ENCODE measurements around the gene ACTN4.
"Not testable (repeated sequence)": the region's sequence is repeated elsewhere in the genome, so short reads cannot be mapped to it uniquely, and the experiment has no call there.

ACTN4 gene

DNA sequence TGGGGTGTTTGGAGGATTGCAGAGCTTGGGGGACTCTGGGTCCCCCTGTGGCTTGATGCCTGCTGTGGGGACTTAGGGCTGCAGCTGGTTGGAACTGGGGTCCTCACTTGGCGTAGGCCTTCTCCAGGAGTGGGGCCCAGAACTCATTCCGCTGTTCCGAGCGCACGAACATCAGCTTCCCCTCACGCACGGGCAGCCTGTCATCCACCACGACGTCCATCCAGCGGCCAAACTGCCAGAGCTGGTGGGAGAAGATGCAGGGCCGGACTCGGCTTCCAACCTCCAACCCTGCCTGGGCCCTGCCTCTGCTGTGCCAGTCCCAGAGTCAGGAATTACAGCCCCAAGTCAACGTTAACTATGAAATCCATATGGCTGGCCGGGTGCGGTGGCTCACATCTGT lies 94.2 kb downstream of the ACTN4 start:
- no peak for DNase-seq

DNA sequence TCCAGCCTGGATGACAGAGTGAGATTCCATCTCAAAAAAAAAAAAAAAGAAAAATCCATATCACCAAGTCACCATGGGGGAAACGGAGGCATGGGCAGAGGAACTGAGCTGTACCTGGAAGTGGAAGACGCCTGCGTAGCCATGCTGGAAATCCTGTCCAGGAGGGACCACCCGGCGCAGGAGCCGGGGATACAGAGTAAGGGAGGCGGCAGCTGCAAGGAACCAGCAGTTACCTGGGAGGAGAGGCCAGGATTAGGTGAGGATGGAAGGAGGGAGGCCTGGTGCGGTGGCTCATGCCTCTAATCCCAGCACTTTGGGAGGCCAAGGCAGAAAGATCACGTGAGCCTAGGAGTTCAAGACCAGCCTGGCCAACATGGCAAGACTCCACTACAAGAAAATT lies 94.8 kb downstream of the ACTN4 start:
- no peak for DNase-seq

- DNase-seq: no peak
Measured at GRCh38 chr19:38742906-38743305, 95.5 kb downstream of the ACTN4 start.

GRCh38 chr19:38743394-38744297 lies 96.2 kb downstream of the ACTN4 start:
- no peak for DNase-seq

DNA sequence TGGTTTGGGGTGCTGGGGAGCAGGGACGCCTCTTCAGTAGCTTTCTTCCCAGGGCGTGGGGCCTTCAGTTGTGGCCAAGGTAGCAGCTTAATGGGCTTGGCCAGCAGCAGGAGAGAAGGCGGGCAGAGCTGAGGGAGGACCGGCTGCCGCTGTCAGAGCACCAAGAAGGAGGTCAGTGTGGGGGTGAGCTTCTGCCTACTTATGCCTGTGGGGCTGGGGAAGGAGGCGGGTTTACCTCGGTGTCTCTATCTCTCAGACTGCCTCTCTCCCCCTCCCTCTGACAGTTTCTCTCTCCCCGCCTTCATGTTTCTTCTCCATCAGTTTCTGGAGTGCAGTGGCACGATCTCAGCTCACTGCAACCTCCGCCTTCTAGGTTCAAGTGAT lies 96.8 kb downstream of the ACTN4 start, which contains the start of gene CAPN12:
Gene CAPN12 (minus strand): TSS at position 177 of the 384 bp plus-strand sequence. CDS start 309 bp downstream, outside the sequence.
- no peak for DNase-seq

GRCh38 chr19:38744874-38745273 lies 97.4 kb downstream of the ACTN4 start:
- no peak for DNase-seq

DNA sequence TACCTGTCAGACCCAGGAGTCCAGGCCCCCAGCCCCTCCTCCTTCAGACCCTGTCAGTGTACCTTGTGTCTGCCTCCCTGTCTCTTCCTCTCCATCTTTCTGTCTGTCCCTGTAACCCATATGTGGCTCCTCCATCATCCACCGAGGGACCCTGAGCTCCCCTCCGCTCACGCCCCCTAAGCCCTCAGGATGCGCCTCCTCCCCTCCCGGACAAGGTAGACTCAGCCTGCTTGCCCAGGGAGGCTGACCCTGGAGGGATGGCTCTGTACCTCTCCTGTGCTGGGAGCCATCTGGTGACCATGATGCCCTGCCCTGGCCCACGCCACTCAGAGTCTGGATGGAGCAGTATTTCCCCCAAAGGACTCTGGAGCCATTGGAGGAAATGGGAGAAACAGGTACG lies 97.9 kb downstream of the ACTN4 start:
- DNase-seq: no peak

- not testable (repeated sequence) for DNase-seq
Measured at GRCh38 chr19:38753783-38754182, 106.3 kb downstream of the ACTN4 start.

- not testable (repeated sequence) for DNase-seq
Measured at GRCh38 chr19:38754196-38754595, 106.7 kb downstream of the ACTN4 start.

DNA sequence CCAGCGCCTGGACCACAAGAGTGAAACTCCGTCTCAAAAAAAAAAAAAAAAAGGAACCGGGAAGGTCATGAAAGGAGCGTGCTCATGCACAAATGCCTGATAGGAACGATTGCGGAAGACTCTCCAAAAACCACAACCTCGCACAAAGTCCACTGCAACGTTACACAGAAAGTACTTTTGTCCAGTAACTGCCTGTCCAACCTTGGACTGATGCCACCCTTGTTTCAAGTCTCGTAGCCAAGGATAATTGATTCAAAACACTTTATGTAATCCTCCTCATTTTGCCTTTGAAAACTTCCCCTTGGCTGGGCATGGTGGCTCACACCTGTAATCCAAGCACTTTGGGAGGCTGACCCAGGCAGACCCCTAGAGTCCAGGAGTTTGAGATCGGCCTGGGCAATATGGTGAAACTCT lies 112.1 kb downstream of the ACTN4 start:
- DNase-seq: no peak

- DNase-seq: not testable (repeated sequence)
Measured at GRCh38 chr19:38760805-38761517, 113.5 kb downstream of the ACTN4 start.

- DNase-seq: not testable (repeated sequence)
Measured at GRCh38 chr19:38761884-38762389, 114.5 kb downstream of the ACTN4 start.

- DNase-seq: no peak
Measured at GRCh38 chr19:38763795-38764220, 116.4 kb downstream of the ACTN4 start.

DNA sequence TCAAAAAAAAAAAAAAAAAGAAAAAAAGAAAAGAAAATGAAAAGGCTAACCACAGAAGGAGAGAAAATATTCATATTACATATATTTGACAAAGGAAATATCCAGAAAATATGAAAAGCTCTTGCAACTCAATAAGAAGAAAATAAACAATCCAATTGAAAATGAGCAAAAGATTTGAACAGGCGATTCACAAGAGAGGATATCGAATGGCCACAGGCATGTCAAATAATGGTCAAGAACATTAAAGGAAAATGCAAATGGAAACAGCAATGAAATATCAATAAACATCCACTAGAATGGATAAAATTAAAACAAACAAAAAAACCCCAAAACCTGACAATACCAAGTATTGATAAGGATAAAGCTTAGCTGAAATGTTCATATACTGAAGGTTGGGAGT lies 117.8 kb downstream of the ACTN4 start:
- DNase-seq: no peak

GRCh38 chr19:38766276-38767047 lies 119.0 kb downstream of the ACTN4 start:
- DNase-seq: no peak

DNA sequence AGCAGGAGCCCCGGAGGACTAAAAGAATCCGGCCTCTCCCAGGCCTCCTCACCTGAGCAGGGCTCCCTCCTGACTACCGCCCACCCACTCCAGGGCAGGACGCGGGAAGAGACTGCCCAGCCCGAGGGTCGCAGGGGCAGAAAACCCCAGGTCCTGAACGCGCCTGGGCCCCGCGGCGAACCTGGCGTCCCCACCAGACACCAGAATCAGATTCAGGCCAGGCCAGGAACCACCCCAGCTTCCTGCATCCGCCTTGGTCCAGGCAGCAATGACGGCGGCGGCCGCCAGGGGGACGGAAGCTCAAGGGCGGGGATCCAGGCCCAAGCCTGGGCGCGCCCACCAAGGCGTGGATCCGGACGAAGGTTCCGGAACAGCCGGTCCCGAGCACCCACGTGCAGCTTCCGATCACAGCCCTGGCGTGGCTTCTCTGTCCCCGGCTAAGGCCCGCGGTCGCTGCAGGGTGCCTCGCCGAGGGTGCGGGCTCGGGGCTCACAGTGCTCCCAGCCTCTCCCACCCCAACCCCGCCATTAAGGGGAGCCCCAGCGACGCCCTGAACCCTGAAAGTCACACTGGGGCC lies 122.3 kb downstream of the ACTN4 start:
- peak; percentile 88 for DNase-seq

DNA sequence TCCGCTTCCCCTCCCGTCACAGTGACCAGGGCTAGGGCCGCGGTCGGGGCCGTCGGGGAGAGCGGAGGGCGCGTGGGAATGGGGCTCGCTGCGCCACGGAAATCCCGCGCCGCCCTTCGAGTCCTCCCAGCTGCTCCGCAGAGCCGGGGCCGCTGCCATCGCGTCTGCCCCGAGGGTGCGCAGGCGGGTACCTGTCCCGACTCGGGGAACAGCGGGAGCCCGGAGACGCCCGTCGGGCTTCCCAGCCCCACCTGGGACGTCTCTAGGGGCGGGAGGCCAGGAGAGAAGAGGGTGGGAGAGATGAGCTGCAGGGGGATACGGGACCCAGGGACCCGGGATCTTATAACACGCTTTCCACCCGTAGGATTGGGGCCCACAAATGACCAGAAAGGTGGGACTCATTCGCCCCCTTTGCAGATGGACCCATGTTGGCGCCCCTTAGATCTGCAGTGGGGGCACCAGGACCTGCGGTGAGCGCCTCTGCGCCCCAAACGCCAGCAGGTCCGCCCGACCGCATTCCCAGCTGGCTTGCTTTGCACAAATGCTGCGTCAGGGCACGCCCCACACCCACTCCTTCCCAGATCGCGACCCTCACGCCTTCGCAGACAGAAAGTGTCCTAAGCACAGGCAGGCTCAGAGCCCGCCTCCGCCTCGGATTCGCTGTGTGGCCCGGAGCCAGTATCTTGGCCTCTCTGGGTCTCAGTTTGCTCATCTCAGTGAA lies 122.9 kb downstream of the ACTN4 start:
- DNase-seq: not testable (repeated sequence)

DNA sequence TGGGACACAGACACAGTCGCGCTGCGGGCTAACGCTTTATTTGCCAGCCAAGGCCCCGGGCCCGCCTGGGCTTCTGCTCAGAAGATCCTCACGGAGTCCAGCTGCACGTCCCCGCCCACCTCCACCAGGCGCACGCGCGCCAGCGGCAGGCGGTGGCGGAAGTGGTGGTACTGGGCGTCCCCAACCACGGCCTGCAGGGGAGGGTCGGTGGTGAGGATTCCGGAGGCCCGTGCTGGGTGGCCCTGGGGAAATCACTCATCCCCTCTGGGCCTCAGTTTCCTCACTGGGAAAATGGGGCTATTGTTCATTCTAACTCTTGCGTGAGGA lies 123.5 kb downstream of the ACTN4 start:
- not testable (repeated sequence) for DNase-seq

DNA sequence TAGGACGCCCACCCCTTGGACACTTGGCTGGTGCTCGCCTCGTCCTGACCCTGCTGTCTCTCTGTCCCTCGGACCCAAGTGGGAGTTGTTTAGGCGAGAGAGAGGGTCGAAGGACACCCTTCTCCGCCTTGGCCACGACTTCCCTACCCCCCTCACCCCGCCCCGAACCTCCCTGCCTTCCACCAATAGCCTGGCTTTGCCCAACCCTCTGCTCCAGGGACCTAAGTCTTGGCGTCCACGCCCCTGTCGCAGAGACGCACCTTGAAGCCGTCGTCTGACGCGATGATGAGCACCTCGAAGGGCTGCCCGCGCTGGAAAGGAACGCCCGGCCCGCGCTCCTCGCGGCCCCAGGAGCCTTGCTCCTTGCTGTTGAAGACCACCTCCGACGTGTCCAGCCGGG lies 124.1 kb downstream of the ACTN4 start:
- not testable (repeated sequence) for DNase-seq

GRCh38 chr19:38773469-38774177 lies 126.2 kb downstream of the ACTN4 start, which contains the start of gene LGALS7:
LGALS7 (minus strand) TSS chr19:38773517; CDS start chr19:38773492, 25 bp downstream.
- DNase-seq: no peak
